ENCODE measurements around the gene KRT83.

KRT83 gene

DNA sequence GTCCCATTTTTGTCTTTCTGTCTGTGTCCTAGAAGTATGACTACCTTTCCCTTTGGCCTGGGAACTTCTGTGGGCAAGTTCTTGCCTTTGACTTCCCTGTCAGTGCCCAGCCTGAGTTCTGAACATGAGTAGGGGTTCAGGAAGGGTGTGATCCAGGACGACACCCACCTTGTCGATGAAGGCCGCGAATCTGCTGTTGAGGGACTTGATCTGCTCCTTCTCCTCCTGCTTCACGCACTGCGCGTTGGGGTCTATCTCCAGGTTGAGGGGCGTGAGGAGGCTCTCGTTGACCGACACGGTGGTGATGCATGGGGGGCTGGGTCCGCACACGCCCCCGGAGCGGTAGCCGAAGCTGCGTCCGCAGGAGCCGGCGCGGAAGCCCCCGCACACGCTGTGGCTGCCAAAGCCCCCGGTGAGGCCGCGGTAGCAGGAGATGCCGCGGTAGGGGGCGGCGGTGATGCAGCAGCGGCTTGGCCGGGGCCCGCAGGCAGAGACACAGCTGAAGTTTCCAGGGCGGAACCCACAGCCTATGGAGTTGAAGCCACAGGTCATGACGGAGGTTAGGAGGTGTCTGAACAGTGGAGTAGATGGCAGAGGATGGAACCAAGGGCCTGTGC lies at the start of gene KRT83:
KRT83 (minus strand) TSS at position 615 of the 617 bp plus-strand sequence; CDS start at position 552, 63 bp downstream.
- H3K4me3 ChIP-seq (ENCODE audit: control insufficient read depth, low read depth, low read length) = no peak within 1 kb of the TSS
- no peak for DNase-seq (ENCODE audit: low read depth)
- TF ChIP-seq, protein P1, sequence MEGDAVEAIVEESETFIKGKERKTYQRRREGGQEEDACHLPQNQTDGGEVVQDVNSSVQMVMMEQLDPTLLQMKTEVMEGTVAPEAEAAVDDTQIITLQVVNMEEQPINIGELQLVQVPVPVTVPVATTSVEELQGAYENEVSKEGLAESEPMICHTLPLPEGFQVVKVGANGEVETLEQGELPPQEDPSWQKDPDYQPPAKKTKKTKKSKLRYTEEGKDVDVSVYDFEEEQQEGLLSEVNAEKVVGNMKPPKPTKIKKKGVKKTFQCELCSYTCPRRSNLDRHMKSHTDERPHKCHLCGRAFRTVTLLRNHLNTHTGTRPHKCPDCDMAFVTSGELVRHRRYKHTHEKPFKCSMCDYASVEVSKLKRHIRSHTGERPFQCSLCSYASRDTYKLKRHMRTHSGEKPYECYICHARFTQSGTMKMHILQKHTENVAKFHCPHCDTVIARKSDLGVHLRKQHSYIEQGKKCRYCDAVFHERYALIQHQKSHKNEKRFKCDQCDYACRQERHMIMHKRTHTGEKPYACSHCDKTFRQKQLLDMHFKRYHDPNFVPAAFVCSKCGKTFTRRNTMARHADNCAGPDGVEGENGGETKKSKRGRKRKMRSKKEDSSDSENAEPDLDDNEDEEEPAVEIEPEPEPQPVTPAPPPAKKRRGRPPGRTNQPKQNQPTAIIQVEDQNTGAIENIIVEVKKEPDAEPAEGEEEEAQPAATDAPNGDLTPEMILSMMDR (IDR thresholded peaks at IDR 0.05; ENCODE audit: control insufficient read depth, insufficient read depth, low read depth, low read length, missing control alignments) = no peak

DNA sequence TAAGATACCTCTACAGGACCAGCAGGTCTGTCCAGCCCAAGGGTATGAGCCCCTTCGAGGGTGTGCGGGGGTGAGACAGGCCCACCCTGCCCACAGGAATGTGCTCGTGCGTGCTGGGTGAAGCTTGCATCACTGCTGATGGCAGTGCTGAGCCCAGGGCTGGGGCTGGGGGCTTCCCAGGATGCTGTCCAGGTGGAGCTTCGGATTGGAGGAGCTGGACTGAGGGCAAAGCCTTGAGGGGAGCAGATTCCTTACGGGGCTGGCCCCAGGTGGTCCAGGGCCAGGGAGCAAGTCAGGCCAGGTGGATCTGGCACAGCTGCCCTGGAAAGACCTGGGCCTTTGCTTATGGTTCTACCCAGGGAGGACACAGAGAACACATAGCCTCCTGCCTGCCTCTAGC lies 48.6 kb upstream of the KRT83 start:
- TF ChIP-seq, protein P1 (IDR thresholded peaks at IDR 0.05; ENCODE audit: control insufficient read depth, insufficient read depth, low read depth, low read length, missing control alignments) = no peak

DNA sequence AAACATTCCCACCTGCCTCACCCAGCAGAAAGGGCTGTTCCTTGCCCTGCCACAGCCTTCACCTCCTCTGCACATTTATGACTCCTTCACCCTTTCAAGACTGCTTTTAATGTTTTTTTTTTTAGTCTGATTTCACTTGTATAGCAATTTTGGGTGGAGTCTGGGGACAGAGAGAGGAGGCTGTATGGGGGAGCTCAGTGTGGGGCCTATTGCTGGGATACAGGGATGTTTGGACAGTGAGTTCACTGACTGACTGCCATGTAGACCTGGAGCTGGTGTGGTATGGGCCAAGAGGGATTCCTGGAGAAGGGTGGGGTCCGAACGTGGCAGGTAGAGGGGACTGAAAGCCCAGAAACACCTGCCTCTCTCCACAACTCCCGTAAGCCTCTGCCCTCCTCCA lies 48.0 kb upstream of the KRT83 start:
- no peak overlapping the region for H3K4me3 ChIP-seq (ENCODE audit: control insufficient read depth, low read depth, low read length)
- TF ChIP-seq, protein P1 (IDR thresholded peaks at IDR 0.05; ENCODE audit: control insufficient read depth, insufficient read depth, low read depth, low read length, missing control alignments) = no peak
- no peak for DNase-seq (ENCODE audit: low read depth)

More for the DNA sequence above, 48.6 kb upstream of the KRT83 start:
- DNase-seq (ENCODE audit: low read depth) = no peak
- H3K4me3 ChIP-seq (ENCODE audit: control insufficient read depth, low read depth, low read length) = no peak overlapping the region

DNA sequence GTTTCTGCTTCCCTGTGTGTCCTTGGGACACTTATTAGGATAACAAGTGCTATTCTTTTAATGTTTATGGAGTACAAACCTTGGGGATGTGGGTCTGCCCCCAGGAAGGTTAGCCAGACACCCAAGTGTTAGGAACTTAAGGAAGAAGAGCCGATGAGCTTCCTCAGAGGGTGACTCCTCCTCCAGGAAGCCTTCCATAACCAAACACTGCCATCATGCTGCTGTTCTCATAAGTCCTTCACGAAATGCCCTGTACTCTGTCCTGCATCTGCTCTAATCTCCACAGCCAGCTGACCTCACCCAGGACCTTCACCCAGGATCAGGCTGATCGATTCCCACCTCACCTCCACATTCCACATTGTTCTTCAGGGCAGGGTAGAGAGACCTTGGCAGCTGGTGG lies 47.3 kb upstream of the KRT83 start:
- no peak overlapping the region for H3K4me3 ChIP-seq (ENCODE audit: control insufficient read depth, low read depth, low read length)
- DNase-seq (ENCODE audit: low read depth) = no peak
- TF ChIP-seq, protein P1 (IDR thresholded peaks at IDR 0.05; ENCODE audit: control insufficient read depth, insufficient read depth, low read depth, low read length, missing control alignments) = no peak

DNA sequence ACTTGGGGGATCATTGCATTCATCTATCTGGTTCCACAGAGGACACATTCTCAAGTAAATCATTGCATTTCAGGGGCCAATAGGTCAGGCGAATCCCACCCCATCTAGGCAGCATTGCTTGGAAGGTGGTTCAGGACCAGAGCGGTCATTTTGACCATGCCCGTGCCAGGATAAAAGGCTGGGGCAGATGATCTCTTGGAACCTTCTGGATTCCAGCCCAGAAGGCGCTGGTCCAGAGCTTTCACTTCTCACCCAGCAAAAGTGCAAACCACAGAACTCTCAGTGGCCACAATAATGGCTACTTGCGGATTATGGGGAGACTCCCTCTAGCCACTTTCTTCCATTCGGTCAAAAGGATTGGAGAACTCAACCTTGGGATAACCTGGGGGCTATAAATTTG lies 46.7 kb upstream of the KRT83 start:
- no peak overlapping the region for H3K4me3 ChIP-seq (ENCODE audit: control insufficient read depth, low read depth, low read length)
- no peak for DNase-seq (ENCODE audit: low read depth)
- TF ChIP-seq, protein P1 (IDR thresholded peaks at IDR 0.05; ENCODE audit: control insufficient read depth, insufficient read depth, low read depth, low read length, missing control alignments) = no peak

DNA sequence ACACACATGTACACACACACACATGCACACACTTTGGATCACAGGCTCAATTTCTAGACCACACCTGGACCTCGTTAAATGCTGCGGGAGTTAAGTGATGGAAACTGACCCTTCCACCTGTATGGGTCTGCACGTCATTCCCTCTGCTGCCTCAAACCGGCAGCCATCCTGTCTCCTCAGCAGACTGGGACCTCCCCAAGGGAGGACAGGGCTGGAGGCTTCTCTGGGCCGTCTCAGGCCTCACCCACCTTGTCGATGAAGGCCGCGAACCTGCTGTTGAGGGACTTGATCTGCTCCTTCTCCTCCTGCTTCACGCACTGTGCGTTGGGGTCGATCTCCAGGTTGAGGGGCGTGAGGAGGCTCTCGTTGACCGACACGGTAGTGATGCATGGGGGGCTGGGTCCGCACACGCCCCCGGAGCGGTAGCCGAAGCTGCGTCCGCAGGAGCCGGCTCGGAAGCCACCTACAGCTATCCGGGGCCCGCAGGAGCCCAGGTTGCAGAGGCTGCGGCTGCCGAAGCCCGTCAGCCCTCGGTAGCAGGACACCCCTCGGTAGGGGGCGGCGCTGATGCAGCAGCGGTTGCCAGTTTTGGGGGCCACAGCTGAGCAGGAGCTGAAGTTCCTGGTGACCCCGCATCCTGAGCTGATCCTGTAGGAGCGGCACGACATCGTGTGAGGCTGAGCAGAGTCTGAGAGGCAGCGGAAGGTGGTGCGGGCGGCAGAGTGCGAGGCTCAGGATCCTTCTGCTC lies 45.7 kb upstream of the KRT83 start, which contains the start of gene KRT85:
KRT85 (minus strand) TSS at position 744 of the 748 bp plus-strand sequence; CDS start at position 668, 76 bp downstream.
- TF ChIP-seq, protein P1 (IDR thresholded peaks at IDR 0.05; ENCODE audit: control insufficient read depth, insufficient read depth, low read depth, low read length, missing control alignments) = no peak
- DNase-seq (ENCODE audit: low read depth) = no peak
- H3K4me3 ChIP-seq (ENCODE audit: control insufficient read depth, low read depth, low read length) = no peak within 1 kb of the TSS
